A172 (cell line): ENCODE data around the gene PANK2. TPM values are rescaled to one million over a fixed set of nuclear protein-coding genes. Genes with fewer than 3 reads are reported as not detected.
"Not testable (repeated sequence)": the region's sequence is repeated elsewhere in the genome, so short reads cannot be mapped to it uniquely, and the experiment has no call there.

Source experiments
- DNase-seq: peaks from one replicate; pipeline ENCODE4 v3.0.0-alpha.2; 2015; ENCODE audit warnings: low spot score
- total RNA-seq: library from RNA; depleted of rRNA; stranded (reverse); fragments of >200 nt; shearing (Covaris generic); gene quantifications from 2 replicates; pipeline ENCODE4 v1.2.3, GENCODE V29; 2014

Gene PANK2
- total RNA-seq, 1 experiment from 2014 or later: 97.0 TPM

- no peak for DNase-seq
These were observed 38.5 kb downstream of the PANK2 start for GRCh38 chr20:3927486-3928291.

- no peak for DNase-seq
These were observed 40.5 kb downstream of the PANK2 start for GRCh38 chr20:3929713-3930060.

GRCh38 chr20:3930265-3931206, 41.3 kb downstream of the PANK2 start:
- DNase-seq: no peak

- DNase-seq: no peak
These were observed 42.5 kb downstream of the PANK2 start for GRCh38 chr20:3931664-3932063.

GRCh38 chr20:3932277-3932676, 43.1 kb downstream of the PANK2 start:
- no peak for DNase-seq

GRCh38 chr20:3932681-3933080, 43.5 kb downstream of the PANK2 start:
- DNase-seq: peak; percentile 45

GRCh38 chr20:3933218-3933617, 44.0 kb downstream of the PANK2 start:
- DNase-seq: no peak

- no peak for DNase-seq
These were observed 45.4 kb downstream of the PANK2 start for GRCh38 chr20:3934624-3935023.

- no peak for DNase-seq
These were observed 46.2 kb downstream of the PANK2 start for GRCh38 chr20:3935295-3935955.

- no peak for DNase-seq
These were observed 46.8 kb downstream of the PANK2 start for GRCh38 chr20:3935956-3936340.

- no peak for DNase-seq
These were observed 48.4 kb downstream of the PANK2 start for GRCh38 chr20:3937618-3938017.

- DNase-seq: no peak
These were observed 51.7 kb downstream of the PANK2 start for GRCh38 chr20:3940905-3941304.

- not testable (repeated sequence) for DNase-seq
These were observed 57.5 kb downstream of the PANK2 start for GRCh38 chr20:3946666-3947065.

- DNase-seq: no peak
These were observed 75.5 kb downstream of the PANK2 start for GRCh38 chr20:3964719-3965118.

- no peak for DNase-seq
These were observed 77.4 kb downstream of the PANK2 start for GRCh38 chr20:3966571-3966970.

GRCh38 chr20:3970016-3970415, 80.8 kb downstream of the PANK2 start:
- no peak for DNase-seq

GRCh38 chr20:3971145-3971544, 82.0 kb downstream of the PANK2 start:
- no peak for DNase-seq

- no peak for DNase-seq
These were observed 83.0 kb downstream of the PANK2 start for GRCh38 chr20:3972161-3972560.

GRCh38 chr20:3972631-3973030, 83.4 kb downstream of the PANK2 start:
- not testable (repeated sequence) for DNase-seq

- no peak for DNase-seq
These were observed 84.5 kb downstream of the PANK2 start for GRCh38 chr20:3973705-3974104.

- DNase-seq: no peak
These were observed 87.3 kb downstream of the PANK2 start for GRCh38 chr20:3976511-3976910.
